Stimulated activated CD4-positive, alpha-beta T cell treated with anti-CD3 and anti-CD28 coated beads, Interleukin-2, amount 100 ng/mL, for 4 hours (primary cell): ENCODE data around the gene TMEM167A.
"Not testable (repeated sequence)": the region's sequence is repeated elsewhere in the genome, so short reads cannot be mapped to it uniquely, and the experiment has no call there.

ENCODE experiments used
- DNase-seq: peaks from one replicate; pipeline ENCODE4 v3.0.0-alpha.2; 2020; ENCODE audit warnings: low read depth

Gene TMEM167A

GRCh38 chr5:83090169-83090568 is 13.0 kb upstream of the TMEM167A start:
- DNase-seq: no peak

DNA sequence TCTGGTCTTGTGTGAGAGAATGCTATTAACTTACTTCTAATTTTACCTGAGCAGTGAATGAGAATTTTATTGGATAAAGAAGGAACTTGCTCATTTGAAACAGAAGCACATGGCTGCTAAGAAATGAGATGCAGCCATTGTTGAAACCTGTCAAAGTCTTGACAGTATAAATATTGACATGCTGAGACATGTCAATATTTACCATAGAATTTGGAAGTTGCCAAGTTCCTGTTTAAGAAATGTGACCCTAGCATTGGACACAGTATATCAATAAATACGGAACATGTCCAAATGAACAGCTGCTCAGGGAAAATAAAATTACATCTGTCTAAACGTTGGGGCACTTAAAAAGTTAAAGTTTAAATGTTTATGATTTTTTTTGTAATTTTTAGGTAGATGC is 7.9 kb upstream of the TMEM167A start:
- DNase-seq: no peak

GRCh38 chr5:83084336-83084735 is 7.1 kb upstream of the TMEM167A start:
- no peak for DNase-seq

DNA sequence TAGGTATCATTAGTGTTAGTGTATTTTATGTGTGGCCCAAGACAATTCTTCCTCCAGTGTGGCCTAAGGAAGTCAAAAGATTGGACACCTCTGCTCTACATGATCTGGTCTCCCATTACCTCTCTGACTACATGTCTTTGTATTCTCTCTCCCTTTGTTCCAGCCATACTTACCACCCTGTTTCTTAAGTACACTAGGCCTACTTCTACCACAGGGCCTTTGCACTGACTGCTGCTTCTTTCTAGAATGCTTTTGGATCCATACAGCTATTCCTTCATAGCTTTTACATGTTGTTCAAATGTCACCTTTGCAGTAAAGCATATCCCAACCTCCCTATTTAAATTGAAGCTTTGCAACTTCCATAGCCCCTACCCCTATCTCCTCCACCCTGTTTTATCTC is 5.6 kb upstream of the TMEM167A start:
- no peak for DNase-seq

GRCh38 chr5:83077662-83078261 is 568 bp upstream of the TMEM167A start:
- no peak for DNase-seq

GRCh38 chr5:83072966-83073365 is 4.2 kb downstream of the TMEM167A start:
- DNase-seq: no peak

DNA sequence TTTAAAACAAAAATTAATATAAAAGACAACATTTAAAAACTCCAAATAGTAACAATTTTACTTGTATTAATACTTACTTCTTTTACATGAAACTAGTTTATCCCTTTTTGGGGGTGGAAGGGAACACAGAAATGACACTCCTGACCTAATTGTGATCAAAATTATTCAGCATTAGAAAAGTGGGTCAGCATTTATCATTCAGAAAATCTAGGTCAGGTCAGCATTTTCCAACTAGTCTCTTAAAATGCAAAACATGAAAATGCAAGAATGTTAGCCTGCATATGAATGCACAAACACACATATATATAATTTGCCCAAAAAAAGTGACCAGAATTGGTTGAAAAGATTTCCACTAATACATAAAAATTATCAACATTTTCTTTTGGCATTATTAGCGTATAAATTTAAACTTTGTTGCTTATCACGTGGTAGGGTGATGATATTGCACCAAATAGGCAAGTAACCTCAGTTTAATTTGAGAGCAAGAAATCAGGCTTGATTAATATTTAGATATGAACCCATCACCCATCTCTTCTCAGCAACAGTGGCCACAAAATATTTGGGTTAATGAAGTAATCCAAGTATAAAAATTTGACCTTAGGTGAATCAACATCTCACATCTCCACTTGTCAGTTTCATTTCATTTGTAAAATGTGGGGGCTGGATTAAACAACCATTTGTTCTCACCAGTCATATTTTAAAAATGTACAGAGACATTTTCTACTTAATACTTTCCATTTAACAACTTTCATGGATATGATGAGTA is 5.7 kb downstream of the TMEM167A start:
- no peak for DNase-seq

GRCh38 chr5:83069096-83069799 is 7.9 kb downstream of the TMEM167A start:
- no peak for DNase-seq

GRCh38 chr5:83067377-83067776 is 9.8 kb downstream of the TMEM167A start:
- not testable (repeated sequence) for DNase-seq

- DNase-seq: no peak
These were observed 10.6 kb downstream of the TMEM167A start for GRCh38 chr5:83066548-83067110.

DNA sequence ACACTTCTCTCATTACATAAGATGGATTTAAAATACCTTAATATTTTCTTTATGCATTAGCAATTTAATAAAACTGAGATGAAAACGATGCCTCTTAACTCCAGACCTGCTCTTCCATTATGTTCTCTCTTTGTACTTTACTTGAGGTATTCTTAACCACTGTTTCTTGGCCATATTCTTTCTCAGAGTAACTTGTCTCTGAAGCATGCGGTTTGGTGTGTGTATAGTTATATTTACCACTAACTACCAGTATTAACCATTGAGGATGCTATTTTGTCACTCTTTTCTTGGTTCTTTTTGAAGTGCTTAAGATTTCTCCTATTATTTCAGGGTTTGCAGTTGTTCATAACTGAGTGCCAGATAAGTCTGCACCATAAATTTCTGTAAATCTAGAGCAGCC is 17.9 kb downstream of the TMEM167A start:
- DNase-seq: no peak

- DNase-seq: no peak
These were observed 18.5 kb downstream of the TMEM167A start for GRCh38 chr5:83058726-83059125.

- no peak for DNase-seq
These were observed 22.0 kb downstream of the TMEM167A start for GRCh38 chr5:83055166-83055565.

- no peak for DNase-seq
These were observed 26.4 kb downstream of the TMEM167A start for GRCh38 chr5:83050723-83051340.

- DNase-seq: no peak
These were observed 27.8 kb downstream of the TMEM167A start for GRCh38 chr5:83049370-83049885.

DNA sequence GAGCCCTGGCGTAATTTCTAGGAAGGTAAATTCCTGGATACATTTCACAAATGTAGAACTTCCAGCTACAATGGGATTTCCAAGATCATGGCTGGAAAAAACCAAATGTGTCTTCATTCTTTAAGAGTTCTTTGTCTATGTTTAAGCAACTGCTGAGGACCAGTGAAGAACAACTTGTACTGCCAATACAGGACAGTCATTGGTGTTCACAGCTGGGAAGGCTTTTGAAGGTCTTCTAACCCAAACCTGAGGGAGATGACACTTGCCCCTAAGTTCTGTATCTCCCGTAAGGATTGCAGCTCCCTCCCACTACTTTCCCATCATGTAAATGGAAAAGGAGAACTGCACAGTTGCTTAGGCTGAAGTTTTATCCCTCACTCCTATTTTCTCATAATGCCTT is 28.4 kb downstream of the TMEM167A start:
- no peak for DNase-seq

DNA sequence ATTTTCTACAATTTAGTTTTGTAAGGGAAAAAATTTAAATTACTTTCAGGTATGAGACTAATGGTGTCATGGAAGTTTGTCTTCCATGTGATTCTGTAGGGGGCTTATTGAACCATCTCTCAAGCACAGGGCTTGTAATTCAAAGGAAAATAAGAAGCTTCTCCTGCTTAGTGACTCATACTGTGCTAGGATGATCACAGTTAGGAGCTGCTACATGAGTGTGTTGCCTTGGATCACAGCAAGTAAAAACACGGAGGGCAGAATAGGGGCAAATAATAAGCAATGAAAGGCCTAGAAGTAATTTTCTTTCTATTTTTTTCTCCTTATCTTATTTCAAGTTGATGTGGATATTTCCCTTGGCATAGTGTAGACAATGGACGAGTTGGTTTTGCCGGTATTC is 28.9 kb downstream of the TMEM167A start:
- no peak for DNase-seq

GRCh38 chr5:83044926-83045325 is 32.3 kb downstream of the TMEM167A start:
- DNase-seq: no peak

DNA sequence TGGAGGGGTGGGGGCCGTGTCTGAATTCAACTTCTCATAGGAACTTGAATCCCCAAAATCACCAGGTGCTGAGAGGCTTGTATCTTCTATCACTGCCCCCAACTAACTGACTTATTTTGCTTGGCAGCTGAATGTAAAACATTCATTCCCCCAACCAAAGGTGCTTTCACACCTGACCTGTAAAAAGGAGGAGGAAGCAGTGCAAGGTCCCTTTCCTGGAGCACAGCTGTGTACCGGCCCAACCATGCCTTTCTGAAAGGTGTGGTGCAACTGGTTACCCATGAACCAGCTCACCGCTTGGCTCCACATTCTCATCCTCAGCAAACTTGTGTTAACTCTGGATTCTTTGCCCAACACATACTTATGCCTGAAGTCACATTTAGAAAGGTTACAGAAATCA is 34.7 kb downstream of the TMEM167A start:
- DNase-seq: no peak

GRCh38 chr5:83038924-83039323 is 38.3 kb downstream of the TMEM167A start:
- DNase-seq: no peak

DNA sequence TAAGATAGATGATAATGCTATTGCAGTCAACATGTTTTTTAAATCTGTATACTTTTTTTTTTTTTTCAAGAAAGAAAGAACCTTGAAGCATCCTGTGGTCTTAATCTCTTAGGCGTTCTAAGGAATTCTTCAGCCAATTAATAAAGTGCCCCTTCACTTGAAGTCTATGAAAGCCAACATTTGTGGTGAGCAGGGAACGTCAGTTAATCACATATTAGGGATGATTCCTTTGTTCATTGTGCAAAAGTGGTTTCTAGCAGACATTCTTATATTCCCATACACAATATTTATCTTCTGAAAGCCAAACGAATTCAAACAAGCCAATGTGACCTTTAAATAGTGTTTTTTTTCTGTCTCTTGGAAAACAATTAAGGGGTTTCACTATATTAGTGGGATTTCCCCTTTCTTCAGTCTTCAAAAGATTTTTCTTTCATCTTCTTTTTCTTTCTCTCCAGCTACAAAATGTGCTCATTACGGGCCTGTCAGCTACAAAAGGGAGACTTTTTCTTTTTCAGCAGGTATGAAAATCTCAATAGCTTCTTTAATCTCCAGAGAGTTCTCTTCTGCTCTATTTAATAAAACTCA is 40.1 kb downstream of the TMEM167A start:
- no peak for DNase-seq
